ENCODE results near the gene OR5K3.
"Not testable (repeated sequence)": the region's sequence is repeated elsewhere in the genome, so short reads cannot be mapped to it uniquely, and the experiment has no call there.

OR5K3 gene

GRCh38 chr3:98372445-98372844, 18.0 kb upstream of the OR5K3 start:
- H3K4me3 ChIP-seq (ENCODE audit: low read depth, low read length), result no peak overlapping the region
- DNase-seq (ENCODE audit: low read depth), result no peak
- no peak for TF ChIP-seq CTCF (conservative IDR thresholded peaks at IDR 0.05; ENCODE audit: low read depth, low read length)

DNA sequence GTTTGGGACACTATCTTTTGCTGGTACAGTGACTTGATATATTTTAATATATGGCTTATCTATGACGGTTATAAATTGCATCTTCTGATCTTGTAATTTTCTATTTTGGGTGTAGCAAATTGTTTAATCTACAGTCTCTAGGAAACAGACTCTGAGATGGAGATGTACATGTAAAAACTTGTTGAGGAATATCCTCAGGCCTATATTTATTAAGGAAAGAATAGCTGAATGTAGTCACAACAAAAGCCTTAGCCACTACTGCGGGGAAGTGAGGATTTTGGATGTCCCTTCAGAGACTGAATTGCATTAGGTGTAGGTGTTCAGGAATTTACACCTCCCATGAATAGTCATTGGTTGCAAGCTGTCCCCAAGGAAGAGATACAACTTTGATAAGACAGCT, 13.8 kb upstream of the OR5K3 start:
- H3K4me3 ChIP-seq (ENCODE audit: low read depth, low read length), result no peak overlapping the region
- TF ChIP-seq CTCF (conservative IDR thresholded peaks at IDR 0.05; ENCODE audit: low read depth, low read length), result no peak
- DNase-seq (ENCODE audit: low read depth), result no peak

- H3K4me3 ChIP-seq (ENCODE audit: low read depth, low read length), result no peak overlapping the region
- TF ChIP-seq CTCF (conservative IDR thresholded peaks at IDR 0.05; ENCODE audit: low read depth, low read length), result no peak
- DNase-seq (ENCODE audit: low read depth), result no peak
Measured at GRCh38 chr3:98388147-98388546, 2.3 kb upstream of the OR5K3 start.

DNA sequence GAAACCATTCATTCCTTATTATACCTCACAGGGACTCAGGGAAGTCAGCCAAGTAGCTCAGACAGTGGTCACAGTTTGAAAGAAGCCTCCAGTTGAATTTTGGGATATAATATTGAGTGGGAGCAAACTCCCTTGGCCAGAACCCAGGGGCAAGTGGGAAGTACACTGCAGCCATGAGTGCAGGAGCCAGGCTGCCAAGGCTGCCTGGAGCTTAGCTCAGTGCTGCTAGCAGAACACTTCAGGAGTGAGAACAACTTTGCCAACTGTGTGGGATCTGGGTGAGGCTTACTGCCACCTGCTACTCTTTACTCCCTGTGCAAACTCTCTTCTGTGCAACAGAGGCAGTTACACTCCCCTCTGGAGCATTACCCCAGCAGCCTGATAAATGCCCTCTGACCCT, 4.6 kb downstream of the OR5K3 start:
- no peak for TF ChIP-seq CTCF (conservative IDR thresholded peaks at IDR 0.05; ENCODE audit: low read depth, low read length)
- DNase-seq (ENCODE audit: low read depth), result no peak
- no peak overlapping the region for H3K4me3 ChIP-seq (ENCODE audit: low read depth, low read length)

GRCh38 chr3:98396482-98396881, 6.0 kb downstream of the OR5K3 start:
- not testable (repeated sequence) for H3K4me3 ChIP-seq (ENCODE audit: low read depth, low read length); DNase-seq (ENCODE audit: low read depth)

DNA sequence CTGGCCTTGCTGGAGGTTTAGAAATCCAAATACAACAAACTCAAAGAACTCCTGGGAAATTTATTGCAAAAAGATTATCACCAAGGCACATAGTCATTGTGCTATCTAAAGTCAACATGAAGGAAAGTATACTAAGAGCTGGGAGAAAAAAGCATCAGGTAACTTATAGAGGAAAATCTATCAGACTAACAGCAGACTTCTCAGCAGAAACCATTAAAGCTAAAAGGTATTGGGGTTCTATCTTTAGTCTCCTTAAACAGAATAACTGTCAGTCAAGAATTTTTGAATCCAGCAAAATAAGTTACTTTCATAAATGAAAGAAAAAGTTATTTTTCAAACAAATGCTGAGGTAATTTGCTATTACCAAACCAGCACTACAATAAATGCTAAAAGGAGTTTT, 8.0 kb downstream of the OR5K3 start:
- no peak for TF ChIP-seq CTCF (conservative IDR thresholded peaks at IDR 0.05; ENCODE audit: low read depth, low read length)
- H3K4me3 ChIP-seq (ENCODE audit: low read depth, low read length), result no peak overlapping the region
- DNase-seq (ENCODE audit: low read depth), result no peak

- no peak for DNase-seq (ENCODE audit: low read depth)
- no peak for TF ChIP-seq CTCF (conservative IDR thresholded peaks at IDR 0.05; ENCODE audit: low read depth, low read length)
- no peak overlapping the region for H3K4me3 ChIP-seq (ENCODE audit: low read depth, low read length)
Measured at GRCh38 chr3:98402507-98402906, 12.0 kb downstream of the OR5K3 start.

DNA sequence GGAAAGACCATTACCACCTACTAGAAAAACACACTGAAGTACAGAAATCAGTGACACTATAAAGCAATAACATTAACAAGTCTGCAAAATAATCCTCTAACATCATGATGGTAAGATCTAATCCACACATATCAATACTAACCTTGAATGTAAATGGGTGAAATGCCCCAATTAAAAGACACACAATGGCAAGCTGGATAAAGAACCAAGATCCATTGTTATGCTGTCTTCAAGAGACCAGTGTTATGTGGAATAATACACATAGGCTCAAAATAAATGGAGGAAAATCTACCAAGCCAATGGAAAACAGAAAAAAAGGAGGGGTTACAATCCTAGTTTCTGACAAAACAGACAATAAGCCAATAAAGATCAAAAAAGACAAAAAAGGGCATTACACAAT, 13.5 kb downstream of the OR5K3 start:
- TF ChIP-seq CTCF (conservative IDR thresholded peaks at IDR 0.05; ENCODE audit: low read depth, low read length), result no peak
- peak; percentile 2 for DNase-seq (ENCODE audit: low read depth)
- no peak overlapping the region for H3K4me3 ChIP-seq (ENCODE audit: low read depth, low read length)
